IPS DF 4.7 (cell line): ENCODE results near the gene COG6.

Source experiments
- DNase-seq: peaks from one replicate; pipeline ENCODE4 v3.0.0-alpha.2; 2013; ENCODE audit warnings: low spot score; ENCODE audit errors: extremely low read depth

Gene COG6

DNA sequence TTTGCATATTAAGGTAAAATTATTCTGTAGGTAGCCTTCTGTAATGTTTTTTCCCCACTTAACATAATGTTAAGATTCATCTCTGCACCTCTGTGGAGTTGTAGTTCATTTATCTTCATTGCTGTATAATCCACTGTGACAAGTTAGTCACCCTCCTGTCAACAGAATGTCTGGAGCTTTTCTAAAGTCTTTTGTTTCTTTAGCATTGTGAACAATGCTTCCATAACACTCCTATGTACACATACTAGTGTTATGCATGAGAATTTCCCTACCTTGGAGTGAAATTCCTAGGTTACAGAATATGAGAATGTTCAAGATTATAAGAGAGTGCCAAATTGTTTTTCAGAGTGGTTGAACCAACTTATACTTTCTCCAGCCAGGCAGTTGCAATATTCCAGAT lies 113.5 kb downstream of the COG6 start:
- DNase-seq: no peak

DNA sequence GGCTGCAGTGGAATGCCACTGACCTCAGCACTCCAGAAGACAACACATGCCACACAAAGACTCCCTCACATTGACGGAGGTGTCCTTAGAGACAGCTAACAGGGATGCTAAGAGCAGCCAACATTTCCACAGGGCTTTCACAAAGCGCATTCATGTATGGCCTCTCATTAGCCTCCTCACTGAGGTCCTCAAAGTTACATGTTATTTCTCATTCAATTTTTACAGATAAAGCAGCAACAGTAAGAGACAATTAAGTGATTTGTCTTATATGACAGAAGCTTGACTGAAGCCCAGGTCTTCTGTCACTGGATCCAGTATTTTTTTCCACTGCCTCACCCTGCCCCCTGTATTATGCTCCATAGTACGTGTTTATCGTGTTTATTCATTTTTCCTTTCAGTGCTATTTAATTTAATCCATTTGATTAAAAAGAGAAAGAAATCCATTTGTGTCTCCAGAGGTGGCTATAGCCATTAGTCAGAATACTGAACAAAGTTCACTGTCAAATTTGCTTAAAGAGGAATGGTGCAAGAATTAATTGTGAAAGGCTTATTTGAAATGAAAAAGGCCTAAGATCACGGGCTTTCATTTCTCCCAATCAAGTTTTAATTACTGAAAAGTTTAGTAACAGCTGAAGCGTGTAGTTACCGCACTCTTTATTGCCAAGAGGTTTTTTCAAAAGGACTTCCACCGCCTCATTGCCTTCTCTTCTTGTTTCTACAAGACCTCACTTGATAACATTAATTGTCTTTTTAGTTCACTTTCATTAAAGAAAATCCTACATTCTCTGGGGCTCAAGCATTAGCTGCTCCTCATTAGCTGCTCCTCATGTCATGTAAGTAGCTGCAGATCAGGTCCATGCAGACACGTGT lies 115.0 kb downstream of the COG6 start:
- DNase-seq: no peak

DNA sequence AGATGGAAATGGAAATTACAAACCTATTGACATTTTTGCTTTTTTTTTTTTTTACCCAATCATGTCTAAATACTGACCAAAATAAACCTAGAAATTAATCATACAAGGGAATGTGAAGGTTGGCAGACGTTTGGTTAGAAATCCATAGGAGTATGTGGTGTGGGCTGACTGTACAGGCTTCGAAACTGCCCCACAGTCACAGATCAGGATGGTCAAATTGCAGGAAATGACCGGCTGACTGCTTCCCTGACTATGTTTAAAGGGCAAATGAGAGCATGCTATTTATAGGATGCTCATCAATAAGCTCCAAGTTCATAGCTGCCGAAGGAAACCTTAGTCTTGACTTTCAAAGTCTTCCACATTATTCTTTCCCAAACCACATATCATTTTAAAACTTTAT lies 118.4 kb downstream of the COG6 start:
- DNase-seq: no peak

DNA sequence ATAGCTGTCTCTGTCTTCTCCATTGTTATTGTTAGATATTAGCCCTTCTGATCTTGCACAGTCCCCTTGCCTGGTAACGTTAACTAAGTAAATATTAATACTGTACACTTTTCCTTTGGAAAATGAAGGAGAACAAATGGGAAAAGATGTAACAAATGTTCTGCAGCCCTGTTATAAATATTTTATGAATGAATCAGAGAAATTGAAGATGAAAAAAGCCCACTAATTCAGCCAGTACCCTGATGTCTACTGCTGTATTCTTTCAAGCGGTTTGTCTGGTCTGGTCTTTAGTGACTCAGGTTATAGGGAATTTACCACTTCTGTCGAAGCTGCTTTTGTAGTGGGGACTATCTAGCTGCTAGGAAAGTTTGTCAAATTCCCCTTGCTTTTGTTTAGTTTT lies 121.0 kb downstream of the COG6 start:
- DNase-seq: no peak

DNA sequence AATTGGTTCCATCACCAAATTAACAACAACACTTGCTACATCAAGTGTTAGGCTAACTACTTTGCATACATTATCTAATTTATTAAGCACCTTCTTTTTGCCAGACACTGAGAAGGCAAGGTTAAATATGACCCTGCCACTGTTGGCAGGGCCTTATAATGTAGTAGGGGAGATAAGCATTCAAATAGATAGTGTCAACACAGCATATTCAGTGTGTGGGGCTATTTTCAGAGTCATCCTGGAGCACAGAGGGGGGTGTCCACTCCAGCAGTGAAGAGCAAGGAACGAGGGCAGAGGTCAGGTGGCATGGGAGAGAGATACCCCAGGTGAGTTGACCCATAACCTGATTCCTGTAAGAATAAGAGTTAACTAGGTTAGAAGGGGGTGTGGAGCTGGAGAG lies 121.6 kb downstream of the COG6 start:
- no peak for DNase-seq

GRCh38 chr13:39777527-39778061 lies 122.1 kb downstream of the COG6 start:
- DNase-seq: no peak

DNA sequence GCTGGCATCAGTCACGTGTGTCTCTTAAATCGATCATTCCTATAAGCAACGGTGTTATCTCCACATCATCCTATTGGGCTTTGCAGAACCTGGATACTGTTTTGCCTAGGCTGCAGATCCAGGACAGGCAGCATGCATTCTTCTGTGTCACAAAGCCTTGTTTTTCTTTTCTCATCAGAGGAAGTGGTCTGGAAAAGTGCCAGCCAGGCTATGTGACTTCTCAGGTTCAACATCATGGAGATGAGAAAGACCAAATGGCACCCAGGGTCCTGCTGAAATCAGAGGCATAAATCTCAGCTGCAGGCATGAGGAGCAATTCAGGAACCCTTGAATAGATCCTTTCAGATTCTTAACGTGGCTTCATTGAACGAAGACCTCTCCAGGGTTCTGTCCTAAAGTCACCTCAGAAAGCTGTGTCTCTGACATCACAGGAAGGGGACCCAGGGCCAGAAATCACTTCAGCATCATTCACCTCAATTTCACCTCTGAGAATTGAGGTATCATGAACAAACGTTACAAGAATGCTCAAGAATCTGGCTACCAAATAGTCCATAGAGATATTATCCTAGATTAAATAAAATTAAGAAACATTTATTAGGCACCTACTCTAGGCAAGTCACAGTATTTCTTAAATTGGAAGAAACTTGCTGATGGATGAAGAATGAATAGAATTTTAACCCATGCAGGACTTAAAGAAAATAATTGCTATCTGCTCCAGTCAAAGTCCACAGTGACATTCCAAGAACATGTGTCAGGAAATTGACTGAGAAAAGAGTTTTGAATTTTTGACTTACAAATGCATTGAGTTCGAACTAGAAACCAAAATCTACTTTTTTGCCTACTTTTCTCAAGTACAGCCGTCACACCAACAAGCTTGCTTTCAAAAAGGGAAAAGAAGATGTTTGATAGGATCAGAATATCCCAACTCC lies 124.1 kb downstream of the COG6 start:
- no peak for DNase-seq

DNA sequence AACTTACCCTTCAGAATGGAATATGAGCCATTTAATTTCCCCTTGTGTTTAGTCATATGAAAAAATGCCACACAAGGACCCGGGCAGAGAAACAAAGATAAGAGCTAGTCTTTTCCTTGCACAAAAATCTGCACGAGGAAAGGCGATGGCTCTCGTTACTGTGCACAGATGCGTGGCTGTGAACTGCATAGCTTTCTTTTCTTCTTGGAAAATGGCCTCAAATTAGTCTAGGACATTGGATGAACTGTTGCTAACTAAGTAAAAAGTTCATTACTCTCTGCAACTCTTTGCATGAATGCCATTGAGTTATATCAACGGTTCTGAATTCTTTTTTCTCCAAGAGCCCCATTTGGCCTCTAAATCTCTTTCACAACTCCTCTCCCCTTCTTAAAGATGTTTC lies 125.2 kb downstream of the COG6 start:
- DNase-seq: no peak

- DNase-seq: no peak
Measured at GRCh38 chr13:39781381-39781780, 125.9 kb downstream of the COG6 start.

DNA sequence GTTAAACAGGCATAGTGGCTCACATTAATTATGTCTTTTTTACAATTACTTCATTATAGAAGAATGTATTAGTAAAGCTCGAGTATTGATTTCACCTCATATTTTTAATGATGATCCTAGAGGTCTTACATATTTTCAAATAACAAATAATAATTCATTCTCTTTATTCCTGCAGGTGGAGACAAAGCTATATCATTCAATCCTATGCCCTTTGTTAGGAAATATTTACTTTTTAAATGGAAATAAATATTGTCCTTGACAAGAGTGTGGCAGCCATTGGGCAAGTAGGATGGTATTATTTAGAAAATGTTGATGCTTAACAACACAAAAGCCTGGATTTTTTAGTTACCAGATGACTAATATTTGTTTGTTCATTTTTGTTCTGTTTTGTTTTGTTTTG lies 127.6 kb downstream of the COG6 start:
- DNase-seq: no peak

- no peak for DNase-seq
Measured at GRCh38 chr13:39784347-39784746, 128.9 kb downstream of the COG6 start.

- no peak for DNase-seq
Measured at GRCh38 chr13:39786091-39786490, 130.6 kb downstream of the COG6 start.

- no peak for DNase-seq
Measured at GRCh38 chr13:39787086-39787487, 131.6 kb downstream of the COG6 start.

DNA sequence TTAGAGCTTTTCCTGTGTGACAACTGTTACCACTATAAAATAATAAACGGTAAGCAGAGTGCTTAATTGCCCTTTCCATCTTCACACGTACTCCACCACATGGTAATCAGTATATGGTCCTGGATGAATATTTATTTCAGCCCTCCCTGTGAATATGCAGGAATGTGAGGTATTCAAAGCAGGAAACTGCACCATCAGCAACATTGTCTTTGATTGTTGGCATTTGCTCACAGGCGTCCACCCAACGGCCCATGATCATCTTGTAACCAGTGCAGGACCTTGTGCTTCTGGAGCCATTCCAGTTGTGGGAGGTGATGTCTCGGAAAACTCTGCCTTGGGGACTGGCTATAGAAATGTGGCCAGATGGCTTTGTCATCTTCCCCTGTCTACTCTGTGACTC lies 132.6 kb downstream of the COG6 start:
- no peak for DNase-seq

DNA sequence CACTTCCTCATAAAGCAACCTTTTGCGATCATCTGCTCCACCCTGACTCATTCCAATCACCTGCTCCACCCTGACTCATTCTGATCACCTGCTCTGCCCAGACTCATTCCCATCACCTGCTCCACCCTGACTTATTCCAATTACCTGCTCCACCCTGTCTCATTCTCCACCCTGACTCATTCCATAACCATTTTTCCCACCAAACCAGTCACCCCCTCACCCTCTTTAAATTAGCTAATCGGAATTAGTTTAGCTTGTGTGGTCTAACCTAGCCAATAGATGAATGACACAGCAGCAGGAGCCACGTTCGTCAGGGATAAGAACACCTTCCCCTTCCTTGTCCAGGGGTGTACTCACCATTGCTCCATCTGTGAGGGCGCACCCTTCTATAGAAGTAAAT lies 134.0 kb downstream of the COG6 start:
- DNase-seq: no peak
